Endodermal cell (in vitro differentiated cells): ENCODE data around the gene IP6K3. TPM values are rescaled to one million over a fixed set of nuclear protein-coding genes. Genes with fewer than 3 reads are reported as not detected.

Experiments used
- DNase-seq: peaks from one replicate; pipeline ENCODE4 v3.0.0-alpha.2; 2017
- H3K27ac ChIP-seq: 2 replicates; pipeline ENCODE4 v1.5.1; 2013; ENCODE audit warnings: mild to moderate bottlenecking, low read depth, low read length, moderate library complexity
- H3K27me3 ChIP-seq: 2 replicates; pipeline ENCODE4 v1.6.1; 2013; ENCODE audit warnings: mild to moderate bottlenecking, low read length, moderate library complexity; ENCODE audit not compliant: insufficient read depth, control insufficient read depth, poor library complexity, severe bottlenecking
- H3K36me3 ChIP-seq: 2 replicates; pipeline ENCODE4 v1.7.0; 2013; ENCODE audit warnings: mild to moderate bottlenecking, low read length, moderate library complexity; ENCODE audit not compliant: control insufficient read depth, insufficient read depth
- H3K4me1 ChIP-seq: one replicate; pipeline ENCODE4 v1.7.0; 2013; ENCODE audit warnings: low read length; ENCODE audit not compliant: control insufficient read depth, insufficient read depth
- H3K4me3 ChIP-seq: 2 replicates; pipeline ENCODE4 v1.5.1; 2013; ENCODE audit warnings: mild to moderate bottlenecking, low read length, moderate library complexity
- H3K9ac ChIP-seq: 2 replicates; pipeline ENCODE4 v1.6.1; 2013; ENCODE audit warnings: mild to moderate bottlenecking, low read length, moderate library complexity; ENCODE audit not compliant: poor library complexity, severe bottlenecking; ENCODE audit errors: extremely low read depth
- H3K9me3 ChIP-seq: 2 replicates; pipeline ENCODE4 v1.6.1; 2013; ENCODE audit warnings: mild to moderate bottlenecking, low read length, moderate library complexity; ENCODE audit not compliant: control insufficient read depth
- H3K27ac Mint-ChIP-seq: 2 replicates; pipeline ENCODE4 v1.8.0; 2020; ENCODE audit warnings: mixed read lengths
- H3K27me3 Mint-ChIP-seq: 2 replicates; pipeline ENCODE4 v1.8.0; 2021; ENCODE audit warnings: mild to moderate bottlenecking, mixed read lengths; ENCODE audit not compliant: insufficient read depth
- H3K36me3 Mint-ChIP-seq: 2 replicates; pipeline ENCODE4 v1.8.0; 2020; ENCODE audit warnings: low read depth, mixed read lengths
- H3K4me1 Mint-ChIP-seq: 2 replicates; pipeline ENCODE4 v1.8.0; 2020; ENCODE audit warnings: mixed read lengths
- H3K4me3 Mint-ChIP-seq: 2 replicates; pipeline ENCODE4 v1.8.0; 2020; ENCODE audit warnings: mild to moderate bottlenecking, moderate library complexity, mixed read lengths
- H3K9me3 Mint-ChIP-seq: 2 replicates; pipeline ENCODE4 v1.8.0; 2020; ENCODE audit warnings: mild to moderate bottlenecking, mixed read lengths
- CTCF ChIP-seq: fragments of 200-600 bp; sonication (generic); conservative IDR thresholded peaks from 2 replicates; pipeline ENCODE4 v1.5.0; 2021; ENCODE audit warnings: antibody characterized with exemption, mild to moderate bottlenecking
- WGBS, 2 experiments: methylation state at CpG; one replicate each; pipeline versions ENCODE4 v1.1.5 to v1.1.7; 2013; ENCODE audit warnings: missing lambda C conversion rate in 2 of 2, mixed read lengths in 1 of 2; ENCODE audit not compliant: insufficient coverage in 1 of 2, insufficient read length in 1 of 2; 5-methylcytosine and 5-hydroxymethylcytosine counted together
- total RNA-seq, 2 donors: library from RNA; stranded (reverse); fragmentation: NEBNext Ultra II Directional in 1 of 2; extraction: Animal tissue kit (Norgen Biotek cat#: 25700) in 1 of 2; gene quantifications; 2 replicates in 1 of 2; 3 replicates in 1 of 2; pipeline ENCODE4 v1.2.1, GENCODE V29; 2021

The IP6K3 gene
- total RNA-seq, 2 donors from 2014 or later: not detected

DNA sequence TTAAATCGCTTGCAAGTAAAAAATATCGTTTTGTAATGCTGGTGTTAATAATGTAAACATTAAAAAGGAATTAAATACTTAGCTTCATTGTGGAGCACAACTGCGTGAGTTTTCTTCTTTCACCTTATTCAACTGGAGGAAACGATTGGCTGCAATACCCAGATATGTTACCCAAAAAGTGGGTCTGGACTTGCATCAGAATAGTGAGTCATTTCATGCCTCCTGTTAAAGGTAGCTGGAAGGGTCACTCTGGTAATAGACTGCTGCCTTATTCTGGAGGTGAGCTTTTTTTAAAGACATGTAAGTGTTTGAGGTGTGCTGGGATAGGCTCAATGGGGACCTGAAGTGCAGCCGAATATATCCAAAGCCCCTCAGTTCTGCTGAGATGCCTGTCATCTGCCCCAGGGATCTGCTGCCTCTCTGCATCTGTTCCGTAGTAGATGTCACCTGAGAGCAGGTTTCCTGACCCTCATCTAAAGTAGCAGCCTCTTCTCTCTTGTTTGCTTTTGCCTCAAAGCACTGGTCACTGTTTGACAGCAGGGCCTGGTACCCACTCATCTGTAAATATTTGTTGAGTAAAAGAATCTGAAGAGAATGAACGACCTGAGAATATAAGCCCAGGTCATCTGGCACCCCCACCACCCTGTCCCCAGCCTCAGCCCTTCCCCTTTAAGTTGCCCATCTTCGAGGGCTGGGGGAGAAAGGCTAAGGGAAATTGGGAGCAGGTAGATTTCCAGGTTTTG, 29.6 kb downstream of the IP6K3 start:
- H3K4me1 Mint-ChIP-seq: peaks cover 9% of the 10 kb centered on the region
- H3K4me3 Mint-ChIP-seq: no peak overlapping the region
- H3K27ac Mint-ChIP-seq: no peak overlapping the region
- Histone ChIP-seq H3K27me3 (no peaks in the 10 kb centered on the region), H3K9ac (no peak overlapping the region), H3K27ac (no peak overlapping the region), H3K4me3 (no peak overlapping the region), H3K36me3 (no peaks in the 10 kb centered on the region), H3K4me1 (no peaks in the 10 kb centered on the region), H3K9me3 (no peaks in the 10 kb centered on the region)
- peaks cover 6% of the 10 kb centered on the region for H3K27me3 Mint-ChIP-seq
- 82 to 98% methylated on average over 5 to 7 of the region's 8 CpGs for WGBS, 2 experiments
- no peaks in the 10 kb centered on the region for H3K36me3 Mint-ChIP-seq
- DNase-seq: no peak
- no peak for TF ChIP-seq CTCF
- H3K9me3 Mint-ChIP-seq: no peaks in the 10 kb centered on the region

DNA sequence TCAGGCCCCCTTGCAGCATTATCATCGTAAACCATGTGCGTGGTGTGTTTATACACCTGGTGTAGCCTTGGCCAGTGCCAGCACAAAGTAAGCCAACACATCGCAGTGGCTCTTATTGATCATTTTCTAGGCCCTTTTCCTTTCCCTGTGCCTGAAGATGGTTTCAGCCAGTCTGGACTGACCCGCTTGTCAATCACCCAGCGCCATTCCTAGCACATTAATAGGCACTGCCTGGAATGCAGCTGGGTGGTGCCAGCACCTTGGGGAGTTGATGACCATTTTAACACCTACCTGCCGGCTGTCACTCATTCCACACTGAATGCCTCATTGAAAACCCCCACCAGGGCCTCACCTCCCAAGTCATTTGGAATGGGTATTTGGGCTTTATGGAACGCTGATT, 30.3 kb downstream of the IP6K3 start:
- peak; percentile 67 for DNase-seq
- no peaks in the 10 kb centered on the region for H3K36me3 ChIP-seq
- H3K4me3 ChIP-seq: no peak overlapping the region
- no peak overlapping the region for H3K9ac ChIP-seq
- no peaks in the 10 kb centered on the region for H3K9me3 ChIP-seq
- Mint-ChIP-seq H3K4me3 (no peak overlapping the region), H3K27ac (no peak overlapping the region), H3K36me3 (no peaks in the 10 kb centered on the region), H3K9me3 (no peaks in the 10 kb centered on the region), H3K4me1 (peaks cover 13% of the 10 kb centered on the region), H3K27me3 (peaks cover 6% of the 10 kb centered on the region)
- no peaks in the 10 kb centered on the region for H3K27me3 ChIP-seq
- TF ChIP-seq CTCF: no peak
- H3K4me1 ChIP-seq: no peaks in the 10 kb centered on the region
- no peak overlapping the region for H3K27ac ChIP-seq
- WGBS, 2 experiments: 72 to 82% methylated on average over 3 to 7 of the region's 7 CpGs

- Histone ChIP-seq H3K4me3 (no peak overlapping the region), H3K36me3 (peaks cover 11% of the 10 kb centered on the region), H3K27ac (no peak overlapping the region), H3K9me3 (no peaks in the 10 kb centered on the region), H3K27me3 (no peaks in the 10 kb centered on the region), H3K9ac (no peak overlapping the region), H3K4me1 (peaks cover 7% of the 10 kb centered on the region)
- no peak overlapping the region for H3K4me3 Mint-ChIP-seq
- H3K4me1 Mint-ChIP-seq: peaks cover 22% of the 10 kb centered on the region
- WGBS, 2 experiments: 92 to 100% methylated on average over 6 of the region's 7 CpGs
- H3K36me3 Mint-ChIP-seq: peaks cover 12% of the 10 kb centered on the region
- H3K27ac Mint-ChIP-seq: no peak overlapping the region
- no peak for TF ChIP-seq CTCF
- H3K27me3 Mint-ChIP-seq: no peaks in the 10 kb centered on the region
- no peaks in the 10 kb centered on the region for H3K9me3 Mint-ChIP-seq
- no peak for DNase-seq
Observed at GRCh38 chr6:33714385-33715040, 32.2 kb downstream of the IP6K3 start.
